ENCODE measurements around the gene NEXMIF. TPM values are rescaled to one million over a fixed set of nuclear protein-coding genes. Genes with fewer than 3 reads are reported as not detected.
"Not testable (repeated sequence)": the region's sequence is repeated elsewhere in the genome, so short reads cannot be mapped to it uniquely, and the experiment has no call there.

The NEXMIF gene
- total RNA-seq = 1 to 10 TPM; 1.4 to 2.2 (median 1.8) TPM
- polyA plus RNA-seq = under 1 TPM; 0.19 to 0.68 TPM

GRCh38 chrX:74925225-74926088, at the start of gene NEXMIF:
Gene NEXMIF, minus strand, starts transcription at chrX:74925452.
- WGBS, 2 donors = 6 to 39% methylated on average over 36 to 47 of the region's 48 CpGs

GRCh38 chrX:74961962-74962361, 36.7 kb upstream of the NEXMIF start:
- H3K27me3 ChIP-seq; H3K4me1 ChIP-seq; ATAC-seq; H3K9me3 ChIP-seq; H3K36me3 ChIP-seq; H3K27ac ChIP-seq; FAIRE-seq; H3K4me3 ChIP-seq; intact Hi-C loops (cut with DNase I): not testable (repeated sequence)
- WGBS, 2 donors = 47 to 61% methylated on average over 3 of the region's 3 CpGs
- DNase-seq = peak in 1 of 6 donors; percentile 4

More at GRCh38 chrX:74925225-74926088, at the start of gene NEXMIF:
- ATAC-seq = peak; percentile 70 to 81 (median 77)
- Histone ChIP-seq H3K27me3 (peaks cover 0 to 3% (median 0%) of the 10 kb centered on the region in 4 donors), H3K4me3 (peak within 1 kb of the TSS; percentile 13 to 53 (median 34)), H3K36me3 (no peaks in the 10 kb centered on the region), H3K9me3 (no peaks in the 10 kb centered on the region), H3K4me1 (peaks cover 0 to 3% (median 0%) of the 10 kb centered on the region in 3 donors), H3K27ac (peak within 1 kb of the TSS; percentile 46 to 82 (median 63))
- peak; percentile 18 to 57 (median 41) for DNase-seq
- TF ChIP-seq CTCF (IDR thresholded peaks at IDR 0.05) = no peak
- intact Hi-C loops (cut with DNase I) = no loop called here
- FAIRE-seq = no peak

GRCh38 chrX:74949717-74950116, 24.5 kb upstream of the NEXMIF start:
- no peak for ATAC-seq
- intact Hi-C loops (cut with DNase I) = no loop called here
- Histone ChIP-seq H3K27me3 (peaks cover 0 to 3% (median 0%) of the 10 kb centered on the region in 4 donors), H3K9me3 (no peaks in the 10 kb centered on the region), H3K4me1 (no peaks in the 10 kb centered on the region), H3K4me3 (no peak overlapping the region), H3K27ac (no peak overlapping the region), H3K36me3 (no peaks in the 10 kb centered on the region)
- DNase-seq = no peak
- no peak for FAIRE-seq
- WGBS, 2 donors = 68 to 84% methylated on average over 7 of the region's 7 CpGs
- TF ChIP-seq CTCF (IDR thresholded peaks at IDR 0.05) = no peak

- Histone ChIP-seq H3K9me3 (no peaks in the 10 kb centered on the region), H3K36me3 (no peaks in the 10 kb centered on the region), H3K27me3 (peaks cover 0 to 10% (median 4%) of the 10 kb centered on the region in 4 donors), H3K27ac (no peak overlapping the region), H3K4me3 (no peak overlapping the region), H3K4me1 (no peaks in the 10 kb centered on the region)
- DNase-seq (no peak), FAIRE-seq (no peak), ATAC-seq (no peak)
- WGBS, 2 donors = 43 to 44% methylated on average over 1 of the region's 1 CpG
- intact Hi-C loops (cut with DNase I) = no loop called here
- TF ChIP-seq CTCF (IDR thresholded peaks at IDR 0.05) = no peak
Observed at GRCh38 chrX:74940414-74940813, 15.2 kb upstream of the NEXMIF start.

- DNase-seq = no peak
- no peak for ATAC-seq
- Histone ChIP-seq H3K36me3 (no peaks in the 10 kb centered on the region), H3K27me3 (peaks cover 0 to 5% (median 2%) of the 10 kb centered on the region in 4 donors), H3K4me1 (no peaks in the 10 kb centered on the region), H3K4me3 (no peak overlapping the region), H3K27ac (no peak overlapping the region), H3K9me3 (no peaks in the 10 kb centered on the region)
- FAIRE-seq = no peak
- WGBS, 2 donors = 11 to 33% methylated on average over 2 of the region's 2 CpGs
- intact Hi-C loops (cut with DNase I) = no loop called here
- TF ChIP-seq CTCF (IDR thresholded peaks at IDR 0.05) = no peak
Observed at GRCh38 chrX:74931214-74931613, 6.0 kb upstream of the NEXMIF start.

Measured in pancreas (tissue), 10 donors.